ENCODE measurements around the gene POU6F2.
"Not testable (repeated sequence)": the region's sequence is repeated elsewhere in the genome, so short reads cannot be mapped to it uniquely, and the experiment has no call there.

The POU6F2 gene

DNA sequence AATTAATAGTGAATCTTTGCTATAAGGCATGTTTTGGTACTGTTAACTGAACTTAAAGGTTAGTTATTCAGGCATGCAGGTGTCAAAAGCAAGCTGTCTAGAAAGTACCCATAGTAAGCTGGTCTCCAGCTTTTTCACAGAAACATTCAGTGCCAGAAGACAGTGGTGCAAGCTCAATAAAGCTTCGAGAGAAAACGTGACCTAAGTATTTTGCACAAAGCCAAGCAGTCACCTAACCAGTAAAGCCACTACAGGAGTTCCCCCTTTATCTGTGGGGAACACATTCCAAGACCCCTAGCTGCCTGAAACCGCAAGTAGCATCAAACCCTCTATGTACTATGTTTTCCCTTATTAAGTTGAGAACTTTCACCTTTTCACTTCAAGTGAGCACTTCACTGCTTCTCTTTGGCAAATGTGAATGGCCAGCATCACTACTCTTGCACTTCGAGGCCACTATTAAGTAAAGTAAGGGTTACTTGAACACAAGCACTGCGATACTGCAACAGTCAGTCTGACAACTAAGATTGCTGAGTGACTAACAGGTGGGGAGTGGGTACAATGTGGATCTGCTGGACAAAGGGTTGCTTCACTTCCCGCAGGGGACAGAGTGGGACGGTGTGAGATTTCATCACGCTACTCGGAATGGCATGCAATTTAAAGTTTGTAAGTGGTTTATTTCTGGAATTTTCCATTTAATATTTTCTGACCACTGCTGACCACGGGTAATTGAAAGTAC, 334.7 kb downstream of the POU6F2 start:
- no peak for DNase-seq

DNA sequence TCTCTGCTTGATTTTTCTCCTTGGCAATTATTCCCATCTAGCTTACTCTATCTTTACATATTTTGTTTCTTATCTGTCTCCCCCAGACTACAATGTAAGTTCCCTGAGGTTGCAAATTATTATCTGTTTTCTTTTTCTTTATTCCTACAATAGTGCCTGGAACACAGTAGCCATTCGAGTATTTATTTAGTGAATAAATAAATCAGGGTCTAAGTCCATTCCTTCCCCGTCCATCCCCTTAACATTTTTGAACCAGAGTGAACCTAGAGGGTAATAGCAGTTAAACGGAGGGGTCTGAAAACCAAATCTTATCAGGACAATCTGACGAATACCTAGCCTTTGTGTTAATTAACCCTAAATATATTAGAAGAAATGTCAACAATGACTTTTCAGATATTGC, 335.7 kb downstream of the POU6F2 start:
- no peak for DNase-seq

- DNase-seq, result no peak
Measured at GRCh38 chr7:39313974-39314373, 336.3 kb downstream of the POU6F2 start.

DNA sequence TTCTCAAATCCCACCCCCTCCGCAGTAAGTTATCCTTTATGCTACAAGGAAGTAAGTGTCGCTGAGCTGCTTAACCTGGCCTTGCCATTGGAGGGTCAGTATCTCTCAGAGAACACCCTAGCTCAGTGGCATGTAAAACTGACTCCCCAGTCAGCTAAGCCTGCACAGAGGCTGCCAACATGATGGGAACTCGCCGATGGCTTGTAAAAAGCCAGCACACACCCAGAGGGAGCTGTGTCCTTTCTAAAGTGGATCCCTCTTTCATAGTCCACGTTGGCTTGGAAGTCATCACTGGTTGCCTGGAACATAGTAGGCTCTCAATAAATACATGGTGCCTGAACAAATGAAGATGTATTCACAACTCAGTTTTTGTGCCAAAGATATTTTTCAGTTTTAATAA, 339.4 kb downstream of the POU6F2 start:
- no peak for DNase-seq

GRCh38 chr7:39317896-39318295, 340.2 kb downstream of the POU6F2 start:
- no peak for DNase-seq

- no peak for DNase-seq
Measured at GRCh38 chr7:39321245-39321644, 343.5 kb downstream of the POU6F2 start.

- DNase-seq, result no peak
Measured at GRCh38 chr7:39321909-39322498, 344.3 kb downstream of the POU6F2 start.

DNA sequence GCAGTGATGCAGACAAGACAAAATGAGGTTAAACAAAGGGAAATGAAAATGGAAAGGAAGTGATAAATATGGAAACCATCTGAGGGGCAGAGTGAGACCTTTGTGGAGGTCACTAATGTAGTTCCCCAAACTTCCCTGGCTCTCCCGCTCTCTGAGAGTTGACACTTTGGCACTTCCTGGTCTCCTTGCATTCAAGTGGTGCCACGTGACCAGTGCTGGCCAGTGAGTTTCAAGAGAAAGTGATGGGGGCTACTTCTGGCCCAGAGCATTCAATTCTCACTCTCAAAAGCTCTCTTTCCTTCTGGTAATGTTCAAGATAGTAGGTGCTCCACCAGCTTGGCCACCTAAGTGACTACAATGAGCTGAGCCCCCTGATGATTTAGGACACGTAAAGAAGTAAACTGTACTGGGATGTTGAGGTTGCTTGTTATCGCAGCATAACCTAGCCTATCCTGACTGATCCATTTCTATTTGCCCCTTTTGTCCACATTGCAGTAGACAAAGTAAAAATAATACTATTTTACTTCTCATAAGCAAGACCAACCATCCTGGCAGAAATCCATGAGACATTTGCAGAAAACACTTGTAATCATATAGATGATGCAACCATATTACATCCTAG, 346.5 kb downstream of the POU6F2 start:
- DNase-seq, result no peak

DNA sequence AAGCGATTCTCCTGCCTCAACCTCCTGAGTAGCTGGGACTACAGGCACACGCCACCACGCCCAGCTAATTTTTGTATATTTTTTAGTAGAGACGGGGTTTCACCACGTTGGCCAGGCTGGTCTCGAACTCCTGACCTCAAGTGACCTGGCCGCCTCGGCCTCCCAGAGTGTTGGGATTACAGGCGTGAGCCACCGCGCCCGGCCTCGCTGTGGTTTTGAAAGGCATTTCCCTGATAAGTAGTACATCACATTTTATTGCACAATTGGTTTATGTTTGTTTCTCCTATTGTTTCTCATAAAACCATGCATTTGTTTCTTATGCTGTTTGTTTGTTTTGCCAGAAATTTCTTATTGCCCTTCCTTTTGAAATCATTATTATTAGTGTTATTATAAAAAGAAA, 353.9 kb downstream of the POU6F2 start:
- DNase-seq, result not testable (repeated sequence)

DNA sequence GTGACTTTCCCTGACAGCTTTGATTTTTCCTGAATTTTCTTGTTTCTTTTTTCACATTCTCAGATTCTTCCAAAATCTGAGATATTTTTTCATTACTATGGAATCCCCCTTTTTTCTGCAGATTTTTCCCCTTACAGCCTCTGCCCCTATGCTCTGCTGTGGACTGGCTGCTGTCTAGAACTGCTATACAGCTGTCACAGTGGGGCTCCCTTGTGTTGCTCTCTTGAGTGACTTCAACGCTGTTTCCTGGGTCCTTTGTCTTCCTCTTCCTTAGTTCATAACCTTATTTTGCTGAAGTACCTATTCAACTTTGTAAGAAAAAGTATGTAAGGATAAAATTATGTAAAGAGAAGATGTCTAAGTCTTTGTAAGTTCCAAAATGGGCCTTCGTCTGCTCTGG, 354.4 kb downstream of the POU6F2 start:
- DNase-seq, result no peak

DNA sequence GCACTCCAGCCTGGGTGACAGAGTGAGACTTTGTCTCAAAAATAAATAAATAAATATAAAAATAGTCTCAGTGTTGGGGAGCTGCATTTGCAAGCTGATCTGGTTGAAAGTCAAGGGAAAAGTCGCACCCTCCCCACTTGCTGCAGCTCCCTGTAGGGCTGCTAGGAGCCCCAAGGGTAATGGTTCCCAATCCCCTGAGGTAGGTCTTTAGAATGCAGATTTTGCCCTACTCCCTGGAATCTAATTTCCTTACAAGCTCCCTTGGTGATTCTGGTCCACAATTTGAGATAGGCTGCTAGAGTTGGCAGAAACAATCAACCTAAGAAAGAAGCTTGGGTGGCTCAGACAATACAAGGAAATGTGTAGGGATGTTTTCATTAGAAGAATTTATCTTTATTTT, 356.0 kb downstream of the POU6F2 start:
- DNase-seq, result no peak

DNA sequence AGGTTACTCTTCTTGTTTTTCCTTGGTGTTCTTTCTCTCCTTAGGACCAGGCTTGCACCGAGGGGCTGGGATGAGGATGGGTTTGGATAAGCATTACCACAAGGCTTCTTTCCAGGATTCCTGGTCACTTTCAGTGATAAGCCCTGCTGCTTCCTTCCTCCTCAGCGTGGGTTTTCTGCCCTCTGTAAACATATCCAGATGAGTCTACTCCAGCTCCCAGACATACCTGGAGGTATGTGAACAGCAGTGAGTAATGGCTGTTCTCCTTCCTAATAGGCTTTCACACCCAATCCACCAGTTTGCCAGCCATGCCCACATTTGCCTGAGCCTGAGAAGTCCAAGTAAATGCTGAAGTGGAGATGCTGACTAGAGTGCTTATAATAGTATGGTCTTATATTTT, 358.7 kb downstream of the POU6F2 start:
- no peak for DNase-seq

GRCh38 chr7:39338716-39339115, 361.0 kb downstream of the POU6F2 start:
- no peak for DNase-seq

- no peak for DNase-seq
Measured at GRCh38 chr7:39339591-39339990, 361.9 kb downstream of the POU6F2 start.

- no peak for DNase-seq
Measured at GRCh38 chr7:39341083-39341482, 363.4 kb downstream of the POU6F2 start.

DNA sequence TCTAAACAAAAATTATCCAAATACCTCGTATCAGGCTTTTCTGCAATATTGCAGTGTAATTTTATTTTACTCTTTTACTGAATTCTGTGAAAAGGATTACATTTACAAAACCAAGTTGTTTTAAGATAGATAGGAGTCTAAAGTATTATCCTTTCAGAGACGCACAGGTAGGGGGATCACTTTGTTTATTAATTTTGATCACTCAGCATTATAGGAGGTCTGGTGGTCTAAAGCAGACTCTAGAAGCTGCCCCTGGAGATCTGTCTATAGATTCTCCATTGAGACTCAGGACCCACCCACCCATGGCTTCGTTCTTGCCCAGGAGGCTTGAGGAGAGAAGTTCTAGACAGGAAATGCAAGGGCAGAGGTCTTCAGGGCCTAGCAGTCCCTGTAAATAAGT, 365.1 kb downstream of the POU6F2 start:
- DNase-seq, result no peak

DNA sequence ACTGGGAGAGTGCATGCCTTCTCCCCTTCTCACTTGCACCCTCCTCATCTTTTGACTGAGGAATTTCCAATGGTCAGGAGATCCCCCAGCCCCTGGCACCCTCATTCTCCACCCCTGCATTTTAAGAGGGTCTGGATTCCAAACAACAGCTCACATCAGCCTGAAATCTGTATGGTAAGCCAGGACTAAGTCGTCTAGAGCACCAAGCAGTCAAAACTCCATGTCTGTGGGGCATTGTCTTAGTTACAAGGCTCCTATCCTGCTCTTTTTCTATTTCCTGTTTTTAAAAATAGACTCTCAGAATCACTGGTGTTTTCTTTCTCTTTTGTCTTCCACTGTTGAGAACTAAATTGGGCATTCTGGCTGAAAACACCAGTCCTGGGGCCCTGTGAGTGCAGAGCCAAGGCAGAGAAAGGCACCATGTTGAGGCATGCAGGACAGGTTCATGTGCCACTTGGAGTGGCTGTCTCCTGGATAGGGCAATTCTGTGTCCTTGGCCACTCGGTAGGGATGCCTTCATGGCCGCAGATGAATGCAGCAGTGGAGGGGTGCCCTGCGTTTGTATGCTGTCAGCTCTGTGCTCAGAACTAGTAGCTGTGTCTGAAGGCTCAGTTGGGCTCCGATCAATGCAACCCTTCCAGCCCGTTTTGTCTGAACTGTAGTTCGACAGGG, 371.9 kb downstream of the POU6F2 start:
- DNase-seq, result no peak

- DNase-seq, result no peak
Measured at GRCh38 chr7:39353615-39354376, 376.1 kb downstream of the POU6F2 start.

GRCh38 chr7:39355664-39356063, 378.0 kb downstream of the POU6F2 start:
- DNase-seq, result peak in 1 of 3 donors; percentile 7

- no peak for DNase-seq
Measured at GRCh38 chr7:39356172-39356925, 378.6 kb downstream of the POU6F2 start.

DNA sequence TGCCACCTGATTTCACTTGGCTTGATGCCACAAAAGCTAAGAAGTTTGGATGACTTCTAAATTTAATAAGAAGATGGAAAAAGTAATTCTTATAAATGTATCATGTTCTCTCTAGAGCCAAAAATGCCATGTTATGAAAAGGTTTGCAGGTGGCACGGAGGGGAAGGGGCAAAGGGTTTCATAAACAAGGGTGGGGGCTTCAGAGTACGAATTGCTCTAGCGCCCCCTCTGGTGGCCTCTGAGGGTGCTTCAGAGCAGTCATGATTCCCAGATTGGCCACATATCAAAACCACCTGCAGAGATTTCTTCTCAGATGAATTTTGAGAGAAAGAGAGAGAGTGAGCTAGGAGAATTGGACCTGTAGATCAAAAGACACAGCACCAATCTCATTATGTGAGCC, 379.9 kb downstream of the POU6F2 start:
- DNase-seq, result peak in 2 of 3 donors; percentile 1 to 28

- DNase-seq, result no peak
Measured at GRCh38 chr7:39360038-39360437, 382.3 kb downstream of the POU6F2 start.
